Measurements from ENCODE around the gene CPXM2.

The CPXM2 gene

DNA sequence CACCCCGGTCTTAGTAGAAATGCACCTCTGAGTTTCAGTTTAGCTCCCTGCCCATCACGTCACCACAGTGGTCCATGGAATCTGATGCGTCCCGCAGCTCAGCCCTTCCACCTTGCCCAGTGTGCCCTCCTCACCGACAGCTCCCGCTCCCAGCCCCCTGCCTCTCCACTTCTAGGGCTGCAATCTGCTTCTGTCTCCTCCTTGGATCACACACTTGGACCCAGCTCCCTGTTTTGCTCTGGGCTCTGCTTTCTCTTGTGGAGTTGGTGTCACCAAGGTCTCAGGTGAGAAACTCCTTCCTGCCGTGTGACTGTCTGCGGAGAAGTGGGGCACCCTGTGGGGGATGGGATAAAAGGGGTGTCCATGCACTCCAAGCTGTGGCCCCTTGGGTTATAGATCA lies 187.5 kb downstream of the CPXM2 start:
- no peak for DNase-seq (ENCODE audit: low read depth in 1 of 2, low spot score in 1 of 2)

- DNase-seq (ENCODE audit: low read depth in 1 of 2, low spot score in 1 of 2): no peak
Observed at GRCh38 chr10:123703195-123703790, 188.3 kb downstream of the CPXM2 start.

All from activated CD4-positive, alpha-beta T cell treated with anti-CD3 and anti-CD28 coated beads, Interleukin-2, amount 50 U/mL, for 24 hours (primary cell).